Astrocyte (in vitro differentiated cells and primary cell): Measurements from ENCODE around the gene GGT1.
"Not testable (repeated sequence)": the region's sequence is repeated elsewhere in the genome, so short reads cannot be mapped to it uniquely, and the experiment has no call there.

Source experiments
- CTCF ChIP-seq: IDR thresholded peaks from 2 replicates; pipeline ENCODE4 v1.5.1; 2011; ENCODE audit warnings: low read depth, mild to moderate bottlenecking, inconsistent platforms, low read length, moderate library complexity; ENCODE audit not compliant: insufficient read depth
- EZH2 ChIP-seq: IDR thresholded peaks from 2 replicates; pipeline ENCODE4 v1.6.1; 2012; ENCODE audit warnings: mild to moderate bottlenecking, low read length, inconsistent platforms; ENCODE audit not compliant: insufficient read depth

GRCh38 chr22:24621244-24621643, 18.3 kb downstream of the GGT1 start:
- TF ChIP-seq EZH2, CTCF: not testable (repeated sequence)
